ENCODE data around the gene MTCL1. TPM values are rescaled to one million over a fixed set of nuclear protein-coding genes. Genes with fewer than 3 reads are reported as not detected.

The MTCL1 gene
- total and polyA plus RNA-seq, 10 donors = 1.6 to 7.5 (median 3.9) TPM

- 76 to 92% (median 89%) methylated on average over 5 of the region's 5 CpGs for WGBS, 5 donors
- Histone ChIP-seq H3K36me3 (no peaks in the 10 kb centered on the region), H3K4me1 (no peaks in the 10 kb centered on the region), H3K9me3 (peaks cover 0 to 11% (median 0%) of the 10 kb centered on the region in 8 donors), H3K4me3 (no peak overlapping the region), H3K27ac (no peak overlapping the region), H3K27me3 (replicated peaks in 1 of 7) (peaks cover 0 to 8% (median 0%) of the 10 kb centered on the region in 7 donors)
- no peak for TF ChIP-seq POLR2A (IDR thresholded peaks at IDR 0.05)
- no peak for TF ChIP-seq CTCF (IDR thresholded peaks at IDR 0.05 in 8 of 11, conservative IDR thresholded peaks at IDR 0.05 in 3 of 11)
- no peak for TF ChIP-seq POLR2AphosphoS5 (IDR thresholded peaks at IDR 0.05)
- intact Hi-C loops (cut with DNase I; ENCODE audit: low total_unique reads) = no loop called here
- DNase-seq = no peak
Observed at GRCh38 chr18:8847900-8848299, 142.5 kb downstream of the MTCL1 start.

- H3K27me3 ChIP-seq (replicated peaks in 1 of 7) = peaks cover 0 to 8% (median 0%) of the 10 kb centered on the region in 7 donors
- peaks cover 0 to 11% (median 0%) of the 10 kb centered on the region in 8 donors for H3K9me3 ChIP-seq
- intact Hi-C loops (cut with DNase I; ENCODE audit: low total_unique reads) = no loop called here
- TF ChIP-seq POLR2AphosphoS5 (IDR thresholded peaks at IDR 0.05) (no peak), POLR2A (IDR thresholded peaks at IDR 0.05) (no peak), CTCF (IDR thresholded peaks at IDR 0.05 in 8 of 11, conservative IDR thresholded peaks at IDR 0.05 in 3 of 11) (no peak)
- no peaks in the 10 kb centered on the region for H3K4me1 ChIP-seq
- no peak for DNase-seq
- no peak overlapping the region for H3K27ac ChIP-seq
- WGBS, 5 donors = 86 to 94% (median 92%) methylated on average over 3 of the region's 3 CpGs
- H3K36me3 ChIP-seq = no peaks in the 10 kb centered on the region
- H3K4me3 ChIP-seq = no peak overlapping the region
Observed at GRCh38 chr18:8848541-8848940, 143.2 kb downstream of the MTCL1 start.

- no peak for TF ChIP-seq CTCF (IDR thresholded peaks at IDR 0.05 in 8 of 11, conservative IDR thresholded peaks at IDR 0.05 in 3 of 11)
- Histone ChIP-seq H3K9me3 (peaks cover 0 to 11% (median 0%) of the 10 kb centered on the region in 8 donors), H3K4me3 (no peak overlapping the region), H3K36me3 (no peaks in the 10 kb centered on the region), H3K4me1 (no peaks in the 10 kb centered on the region), H3K27ac (no peak overlapping the region), H3K27me3 (replicated peaks in 1 of 7) (peaks cover 0 to 12% (median 0%) of the 10 kb centered on the region in 7 donors)
- intact Hi-C loops (cut with DNase I; ENCODE audit: low total_unique reads) = no loop called here
- WGBS, 5 donors = 82 to 100% (median 89%) methylated on average over 1 to 2 of the region's 2 CpGs
- no peak for DNase-seq
Observed at GRCh38 chr18:8849696-8850095, 144.3 kb downstream of the MTCL1 start.

- TF ChIP-seq POLR2A (IDR thresholded peaks at IDR 0.05) (no peak), POLR2AphosphoS5 (IDR thresholded peaks at IDR 0.05) (no peak), CTCF (IDR thresholded peaks at IDR 0.05 in 8 of 11, conservative IDR thresholded peaks at IDR 0.05 in 3 of 11) (no peak)
- no peak overlapping the region for H3K4me3 ChIP-seq
- H3K27me3 ChIP-seq (replicated peaks in 1 of 7) = peaks cover 0 to 8% (median 0%) of the 10 kb centered on the region in 7 donors
- no peak overlapping the region for H3K27ac ChIP-seq
- no peaks in the 10 kb centered on the region for H3K4me1 ChIP-seq
- DNase-seq = no peak
- intact Hi-C loops (cut with DNase I; ENCODE audit: low total_unique reads) = no loop called here
- no peaks in the 10 kb centered on the region for H3K36me3 ChIP-seq
- WGBS, 5 donors = 73 to 89% (median 86%) methylated on average over 2 of the region's 2 CpGs
- H3K9me3 ChIP-seq = peaks cover 0 to 11% (median 0%) of the 10 kb centered on the region in 8 donors
Observed at GRCh38 chr18:8851659-8852058, 146.3 kb downstream of the MTCL1 start.
